ENCODE results near the gene MAPK1. TPM values are rescaled to one million over a fixed set of nuclear protein-coding genes. Genes with fewer than 3 reads are reported as not detected.
"Not testable (repeated sequence)": the region's sequence is repeated elsewhere in the genome, so short reads cannot be mapped to it uniquely, and the experiment has no call there.

The MAPK1 gene
- total and polyA plus RNA-seq, 7 experiments from 2014 or later = 58.3 to 120 (median 97.0) TPM

DNA sequence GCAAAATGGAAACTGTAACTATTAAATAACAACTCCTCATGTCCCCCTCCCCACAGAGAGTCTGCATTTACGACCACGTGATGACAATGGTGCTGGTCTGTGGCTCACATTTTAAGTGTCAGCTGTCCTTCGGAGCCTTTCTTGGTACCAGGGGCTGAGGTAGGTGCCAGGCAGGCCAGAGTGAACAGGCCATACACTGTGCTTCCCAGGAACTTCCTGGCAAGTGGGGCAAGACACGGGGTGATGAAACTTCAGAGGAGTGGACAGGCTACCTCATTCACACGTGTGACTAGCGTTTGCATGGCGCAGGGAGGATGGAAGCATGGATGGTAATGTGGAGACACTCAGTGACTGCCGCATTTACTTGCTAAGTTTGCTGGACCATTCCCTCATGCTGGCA lies 121.5 kb downstream of the MAPK1 start:
- no peaks in the 10 kb centered on the region for H3K4me1 Mint-ChIP-seq
- POLR2A ChIA-PET = no interaction called here

DNA sequence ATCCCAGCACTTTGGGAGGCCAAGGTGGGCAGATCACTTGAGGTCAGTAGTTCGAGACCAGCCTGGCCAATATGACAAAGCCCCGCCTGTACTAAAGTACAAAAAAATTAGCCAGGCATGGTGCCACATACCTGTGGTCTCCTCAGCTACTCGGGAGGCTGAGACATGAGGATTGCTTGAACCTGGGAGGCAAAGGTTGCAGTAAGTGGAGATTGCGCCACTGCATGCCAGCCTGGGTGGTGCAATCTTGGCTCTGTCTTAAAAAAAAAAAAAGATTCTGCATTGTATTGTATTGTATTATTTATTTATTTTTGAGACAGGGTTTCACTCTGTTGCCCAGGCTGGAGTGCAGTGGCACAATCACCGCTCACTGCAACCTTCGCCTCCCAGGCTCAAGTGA lies 122.5 kb downstream of the MAPK1 start:
- H3K4me1 Mint-ChIP-seq; DNase-seq; intact Hi-C loops (cut with micrococcal nuclease); CTCF ChIA-PET; H3K9me3 Mint-ChIP-seq; H3K27ac Mint-ChIP-seq; H3K9me3 ChIP-seq (ENCODE audit: control insufficient read depth in 2 of 3, low read length in 3 of 3); H3K27ac ChIP-seq (ENCODE audit: low read depth, low read length); H3K4me3 Mint-ChIP-seq; H3K4me1 ChIP-seq (ENCODE audit: control insufficient read depth in 2 of 2, insufficient read depth in 2 of 2, low read length in 2 of 2); H3K36me3 Mint-ChIP-seq; H3K27me3 ChIP-seq (ENCODE audit: control insufficient read depth in 2 of 2, insufficient read depth in 2 of 2, low read length in 2 of 2); H3K36me3 ChIP-seq (ENCODE audit: control insufficient read depth in 2 of 3, insufficient read depth in 3 of 3, low read length in 3 of 3); POLR2A ChIA-PET; ATAC-seq; H3K27me3 Mint-ChIP-seq; H3K4me3 ChIP-seq (ENCODE audit: low read length): not testable (repeated sequence)

More for the DNA sequence above, 121.5 kb downstream of the MAPK1 start:
- intact Hi-C loops (cut with micrococcal nuclease) = no loop called here
- no peaks in the 10 kb centered on the region for H3K9me3 ChIP-seq (ENCODE audit: control insufficient read depth in 2 of 3, low read length in 3 of 3)
- H3K27me3 ChIP-seq (ENCODE audit: control insufficient read depth in 2 of 2, insufficient read depth in 2 of 2, low read length in 2 of 2) = no peaks in the 10 kb centered on the region
- no peak for ATAC-seq
- Mint-ChIP-seq H3K27me3 (peaks cover 0 to 3% (median 0%) of the 10 kb centered on the region in 5 donors), H3K36me3 (no peaks in the 10 kb centered on the region), H3K4me3 (no peak overlapping the region), H3K9me3 (no peaks in the 10 kb centered on the region), H3K27ac (no peak overlapping the region)
- DNase-seq = no peak
- H3K4me3 ChIP-seq (ENCODE audit: low read length) = no peak overlapping the region
- no peak overlapping the region for H3K27ac ChIP-seq (ENCODE audit: low read depth, low read length)
- no peaks in the 10 kb centered on the region for H3K36me3 ChIP-seq (ENCODE audit: control insufficient read depth in 2 of 3, insufficient read depth in 3 of 3, low read length in 3 of 3)
- CTCF ChIA-PET = no interaction called here
- H3K4me1 ChIP-seq (ENCODE audit: control insufficient read depth in 2 of 2, insufficient read depth in 2 of 2, low read length in 2 of 2) = no peaks in the 10 kb centered on the region

DNA sequence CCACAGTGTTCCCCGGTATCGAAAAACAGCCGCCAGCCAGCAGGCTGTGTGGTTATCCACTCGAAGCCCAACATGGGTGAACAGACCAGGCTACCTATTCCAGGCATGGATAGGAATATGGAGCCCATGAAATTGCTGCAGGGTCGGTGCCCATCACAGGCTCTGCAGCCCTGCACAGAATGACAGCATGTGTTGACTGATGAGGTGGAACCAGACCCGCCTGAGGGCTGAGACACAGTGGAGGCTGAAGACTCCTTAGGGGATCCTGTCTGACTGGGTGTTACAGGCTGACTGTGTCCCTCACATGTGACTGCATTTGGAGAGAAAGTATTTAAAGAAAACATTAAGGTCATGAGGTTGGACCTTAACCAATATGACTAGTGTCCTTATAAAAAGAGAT lies 125.7 kb downstream of the MAPK1 start:
- Mint-ChIP-seq H3K4me1 (peaks cover 0 to 8% (median 0%) of the 10 kb centered on the region in 7 donors), H3K9me3 (no peaks in the 10 kb centered on the region), H3K36me3 (no peaks in the 10 kb centered on the region), H3K27me3 (peaks cover 0 to 21% (median 0%) of the 10 kb centered on the region in 5 donors), H3K4me3 (no peak overlapping the region), H3K27ac (no peak overlapping the region)
- Histone ChIP-seq H3K4me3 (ENCODE audit: low read length) (no peak overlapping the region), H3K4me1 (ENCODE audit: control insufficient read depth in 2 of 2, insufficient read depth in 2 of 2, low read length in 2 of 2) (no peaks in the 10 kb centered on the region), H3K36me3 (ENCODE audit: control insufficient read depth in 2 of 3, insufficient read depth in 3 of 3, low read length in 3 of 3) (no peaks in the 10 kb centered on the region), H3K27ac (ENCODE audit: low read depth, low read length) (no peak overlapping the region), H3K27me3 (ENCODE audit: control insufficient read depth in 2 of 2, insufficient read depth in 2 of 2, low read length in 2 of 2) (no peaks in the 10 kb centered on the region), H3K9me3 (ENCODE audit: control insufficient read depth in 2 of 3, low read length in 3 of 3) (no peaks in the 10 kb centered on the region)
- intact Hi-C loops (cut with micrococcal nuclease) = no loop called here
- no peak for DNase-seq
- CTCF ChIA-PET = no interaction called here
- POLR2A ChIA-PET = no interaction called here
- ATAC-seq = no peak

DNA sequence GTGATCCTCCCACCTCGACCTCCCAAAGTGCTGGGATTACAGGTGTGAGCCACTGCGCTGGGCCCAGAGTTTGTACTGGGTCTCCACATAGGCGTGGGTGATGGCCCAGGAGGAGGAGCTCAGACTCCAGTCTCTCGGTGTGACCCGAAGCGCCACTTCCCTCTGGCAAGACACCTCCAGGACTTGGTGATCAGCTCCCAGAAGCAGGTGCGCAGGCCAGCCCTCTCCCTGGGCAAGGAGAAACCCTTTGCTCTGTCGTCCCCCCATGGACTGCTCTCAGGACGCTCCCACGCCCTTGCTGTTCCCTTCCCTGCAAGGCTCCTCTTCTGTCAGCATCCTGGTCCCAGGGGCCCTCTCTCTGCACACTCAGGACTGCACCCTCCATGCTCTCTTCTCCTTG lies 126.4 kb downstream of the MAPK1 start:
- POLR2A ChIA-PET = no interaction called here

DNA sequence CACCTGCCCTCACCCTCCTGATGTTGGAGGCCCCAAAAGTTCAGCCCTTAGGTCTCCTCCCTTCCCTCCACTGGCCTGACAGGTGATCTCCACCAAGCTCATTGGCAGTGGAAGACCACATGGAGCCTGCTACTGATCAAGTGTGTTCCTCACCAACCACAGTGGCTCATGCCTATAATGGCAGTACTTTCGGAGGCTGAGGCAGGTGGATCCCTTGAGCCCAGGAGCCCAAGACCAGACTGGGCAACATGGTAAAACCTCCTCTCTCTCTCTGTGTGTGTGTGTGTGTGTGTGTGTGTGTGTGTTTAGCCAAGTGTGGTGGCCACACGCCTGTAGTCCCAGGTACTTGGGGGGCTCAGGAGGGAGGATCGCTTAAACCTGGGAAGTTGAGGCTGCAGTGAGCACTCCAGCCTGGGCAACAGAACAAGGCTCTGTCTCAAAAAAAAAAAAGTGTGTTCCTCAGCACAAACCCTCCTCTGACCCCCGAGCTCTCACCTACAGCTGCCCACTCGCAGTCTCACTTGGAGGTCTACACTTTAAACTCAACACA lies 127.5 kb downstream of the MAPK1 start:
- DNase-seq (no peak), ATAC-seq (no peak)
- Histone ChIP-seq H3K36me3 (ENCODE audit: control insufficient read depth in 2 of 3, insufficient read depth in 3 of 3, low read length in 3 of 3) (no peaks in the 10 kb centered on the region), H3K4me3 (ENCODE audit: low read length) (no peak overlapping the region), H3K27me3 (ENCODE audit: control insufficient read depth in 2 of 2, insufficient read depth in 2 of 2, low read length in 2 of 2) (no peaks in the 10 kb centered on the region), H3K4me1 (ENCODE audit: control insufficient read depth in 2 of 2, insufficient read depth in 2 of 2, low read length in 2 of 2) (peaks cover 0 to under 1% of the 10 kb centered on the region in 2 donors), H3K27ac (ENCODE audit: low read depth, low read length) (no peak overlapping the region), H3K9me3 (ENCODE audit: control insufficient read depth in 2 of 3, low read length in 3 of 3) (no peaks in the 10 kb centered on the region)
- H3K27ac Mint-ChIP-seq = peak overlapping the region in 3 of 9 donors; percentile 37 to 66 (median 60)
- intact Hi-C loops (cut with micrococcal nuclease) = loop anchor here (5.0 kb wide), 4 partner anchors 197 to 1402 kb away; partner anchors contain the start of genes PI4KA (in 1 of the 2), RSPH14 (in 1 of the 2) and SNAP29 (in 1 of the 2)
- peak overlapping the region in 1 of 10 donors; percentile 26 for H3K4me3 Mint-ChIP-seq
- peaks cover 2 to 11% (median 4%) of the 10 kb centered on the region in 7 donors for H3K4me1 Mint-ChIP-seq
- H3K9me3 Mint-ChIP-seq = no peaks in the 10 kb centered on the region
- ChIA-PET POLR2A (no interaction called here), CTCF (no interaction called here)
- H3K27me3 Mint-ChIP-seq = peaks cover 0 to 21% (median 0%) of the 10 kb centered on the region in 5 donors
- no peaks in the 10 kb centered on the region for H3K36me3 Mint-ChIP-seq

More for the DNA sequence above, 126.4 kb downstream of the MAPK1 start:
- Mint-ChIP-seq H3K9me3 (no peaks in the 10 kb centered on the region), H3K4me1 (peaks cover 0 to 8% (median 0%) of the 10 kb centered on the region in 7 donors), H3K27ac (no peak overlapping the region), H3K4me3 (no peak overlapping the region), H3K27me3 (peaks cover 0 to 21% (median 0%) of the 10 kb centered on the region in 5 donors), H3K36me3 (no peaks in the 10 kb centered on the region)
- no peaks in the 10 kb centered on the region for H3K4me1 ChIP-seq (ENCODE audit: control insufficient read depth in 2 of 2, insufficient read depth in 2 of 2, low read length in 2 of 2)
- no peaks in the 10 kb centered on the region for H3K27me3 ChIP-seq (ENCODE audit: control insufficient read depth in 2 of 2, insufficient read depth in 2 of 2, low read length in 2 of 2)
- no peaks in the 10 kb centered on the region for H3K9me3 ChIP-seq (ENCODE audit: control insufficient read depth in 2 of 3, low read length in 3 of 3)
- ATAC-seq (no peak), DNase-seq (no peak)
- H3K36me3 ChIP-seq (ENCODE audit: control insufficient read depth in 2 of 3, insufficient read depth in 3 of 3, low read length in 3 of 3) = no peaks in the 10 kb centered on the region
- intact Hi-C loops (cut with micrococcal nuclease) = no loop called here
- no peak overlapping the region for H3K4me3 ChIP-seq (ENCODE audit: low read length)
- no peak overlapping the region for H3K27ac ChIP-seq (ENCODE audit: low read depth, low read length)
- CTCF ChIA-PET = interaction anchor here (0.7 kb wide), 1 partner anchor 8 kb away, joined by 3 read pairs; no protein-coding TSS in a partner anchor

DNA sequence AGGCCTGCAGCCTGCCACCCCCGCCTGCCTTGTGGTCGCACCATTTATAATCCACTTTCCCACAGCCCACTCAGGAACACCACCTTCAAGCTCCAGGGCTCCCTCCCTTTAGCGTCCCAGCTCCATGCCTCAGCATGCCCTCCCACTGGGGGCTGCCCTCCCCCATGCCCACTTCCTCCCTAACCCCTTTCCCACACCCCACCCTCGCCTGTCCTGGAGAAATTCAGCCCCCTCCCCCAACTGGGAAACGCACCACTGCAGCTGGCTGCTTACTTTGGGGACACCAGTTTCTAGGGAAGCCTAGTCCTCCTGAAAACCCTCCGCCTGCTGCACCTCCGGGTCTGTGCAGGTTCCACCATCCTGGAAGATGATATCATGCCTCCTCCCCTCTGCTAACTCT lies 128.5 kb downstream of the MAPK1 start:
- ChIA-PET POLR2A (interaction anchor here (0.6 kb wide), 1 partner anchor 29 kb away, joined by 3 read pairs; no protein-coding TSS in a partner anchor), CTCF (interaction anchor here (0.6 kb wide), 1 partner anchor 249 kb away, joined by 4 read pairs; no protein-coding TSS in a partner anchor)
- peaks cover 11 to 21% (median 13%) of the 10 kb centered on the region in 7 donors for H3K4me1 Mint-ChIP-seq
- Histone ChIP-seq H3K4me1 (ENCODE audit: control insufficient read depth in 2 of 2, insufficient read depth in 2 of 2, low read length in 2 of 2) (peaks cover 0 to 7% of the 10 kb centered on the region in 2 donors), H3K27me3 (ENCODE audit: control insufficient read depth in 2 of 2, insufficient read depth in 2 of 2, low read length in 2 of 2) (no peaks in the 10 kb centered on the region), H3K9me3 (ENCODE audit: control insufficient read depth in 2 of 3, low read length in 3 of 3) (no peaks in the 10 kb centered on the region), H3K27ac (ENCODE audit: low read depth, low read length) (no peak overlapping the region), H3K4me3 (ENCODE audit: low read length) (no peak overlapping the region), H3K36me3 (ENCODE audit: control insufficient read depth in 2 of 3, insufficient read depth in 3 of 3, low read length in 3 of 3) (no peaks in the 10 kb centered on the region)
- ATAC-seq (no peak), DNase-seq (no peak)
- no peak overlapping the region for H3K4me3 Mint-ChIP-seq
- H3K27ac Mint-ChIP-seq = no peak overlapping the region
- no peaks in the 10 kb centered on the region for H3K9me3 Mint-ChIP-seq
- intact Hi-C loops (cut with micrococcal nuclease) = loop anchor here (5.0 kb wide), 4 partner anchors 198 to 1403 kb away; partner anchors contain the start of genes PI4KA (in 1 of the 2), RSPH14 (in 1 of the 2) and SNAP29 (in 1 of the 2)
- H3K36me3 Mint-ChIP-seq = no peaks in the 10 kb centered on the region
- peaks cover 0 to 23% (median 0%) of the 10 kb centered on the region in 5 donors for H3K27me3 Mint-ChIP-seq

DNA sequence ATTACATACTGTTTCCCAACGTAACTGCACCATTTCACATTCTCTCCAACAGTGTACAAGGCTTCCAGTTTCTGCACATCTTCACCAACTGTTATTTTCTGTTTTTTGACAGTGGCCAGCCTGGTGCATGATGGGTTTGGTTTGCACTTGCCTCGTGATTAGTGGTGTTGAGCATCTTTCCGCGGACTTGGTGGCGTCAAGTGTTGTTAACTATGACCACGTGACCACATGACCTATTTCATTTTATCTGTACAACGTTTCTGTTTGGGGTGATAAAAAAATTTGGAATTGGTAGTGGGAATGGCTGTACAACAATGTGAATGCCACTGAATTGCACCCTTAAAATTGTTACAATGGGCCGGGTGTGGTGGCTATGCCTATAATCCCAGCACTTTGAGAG lies 129.4 kb downstream of the MAPK1 start:
- no peaks in the 10 kb centered on the region for H3K36me3 Mint-ChIP-seq
- intact Hi-C loops (cut with micrococcal nuclease) = loop anchor here (5.0 kb wide), 4 partner anchors 199 to 1404 kb away; partner anchors contain the start of genes PI4KA (in 1 of the 2), RSPH14 (in 1 of the 2) and SNAP29 (in 1 of the 2)
- Histone ChIP-seq H3K27me3 (ENCODE audit: control insufficient read depth in 2 of 2, insufficient read depth in 2 of 2, low read length in 2 of 2) (no peaks in the 10 kb centered on the region), H3K27ac (ENCODE audit: low read depth, low read length) (no peak overlapping the region), H3K4me3 (ENCODE audit: low read length) (no peak overlapping the region), H3K9me3 (ENCODE audit: control insufficient read depth in 2 of 3, low read length in 3 of 3) (no peaks in the 10 kb centered on the region), H3K36me3 (ENCODE audit: control insufficient read depth in 2 of 3, insufficient read depth in 3 of 3, low read length in 3 of 3) (no peaks in the 10 kb centered on the region), H3K4me1 (ENCODE audit: control insufficient read depth in 2 of 2, insufficient read depth in 2 of 2, low read length in 2 of 2) (peaks cover 0 to 7% of the 10 kb centered on the region in 2 donors)
- ATAC-seq (no peak), DNase-seq (no peak)
- H3K27ac Mint-ChIP-seq = no peak overlapping the region
- ChIA-PET POLR2A (no interaction called here), CTCF (interaction anchor here (0.6 kb wide), 1 partner anchor 250 kb away, joined by 4 read pairs; no protein-coding TSS in a partner anchor)
- no peaks in the 10 kb centered on the region for H3K9me3 Mint-ChIP-seq
- peaks cover 13 to 26% (median 15%) of the 10 kb centered on the region in 7 donors for H3K4me1 Mint-ChIP-seq
- H3K27me3 Mint-ChIP-seq = peaks cover 0 to 27% (median 0%) of the 10 kb centered on the region in 5 donors
- peak overlapping the region in 2 of 10 donors; percentile 1 to 34 for H3K4me3 Mint-ChIP-seq

Data from naive thymus-derived CD4-positive, alpha-beta T cell (primary cell).